CD4-positive, alpha-beta T cell (primary cell): Measurements from ENCODE around the gene CRCP. TPM values are rescaled to one million over a fixed set of nuclear protein-coding genes. Genes with fewer than 3 reads are reported as not detected.

Source experiments
- ATAC-seq: fragments of 200-7000 bp; cut with Tn5 transposase; one replicate; pipeline ENCODE4 v1.10.0; 2022; ENCODE audit warnings: mild to moderate bottlenecking; ENCODE audit not compliant: poor library complexity
- CTCF ChIA-PET: fragments of 350-600 bp; sonication (Branson Sonifier 250); formaldehyde crosslinking; loops from one replicate; lab custom pipeline; 2021; ENCODE audit warnings: antibody characterized with exemption, inconsistent platforms; lab: Charles Lee
- POLR2A ChIA-PET: fragments of 350-600 bp; sonication (Branson Sonifier 250); formaldehyde crosslinking; loops from one replicate; lab custom pipeline; 2021; ENCODE audit warnings: antibody characterized with exemption, inconsistent platforms; lab: Charles Lee
- DNase-seq, 14 experiments: peaks; one replicate each; pipeline ENCODE4 v3.0.0-alpha.2; 2013 to 2020; ENCODE audit warnings: mixed read lengths in 2 of 14
- H3K27ac ChIP-seq, 2 donors: one replicate each; pipeline versions ENCODE4 v1.5.1 to v1.7.0; 2013; ENCODE audit warnings: low read length in 2 of 2, low read depth in 1 of 2, mild to moderate bottlenecking in 1 of 2
- H3K27me3 ChIP-seq, 2 experiments: 1 replicate in 1 of 2; 2 replicates in 1 of 2; pipeline versions ENCODE4 v1.6.1 to v1.7.0; 2013; ENCODE audit warnings: low read length in 2 of 2, control low read depth in 1 of 2, mild to moderate bottlenecking in 1 of 2, moderate library complexity in 1 of 2; ENCODE audit not compliant: insufficient read depth in 2 of 2, control insufficient read depth in 1 of 2
- H3K36me3 ChIP-seq: one replicate; pipeline ENCODE4 v1.6.1; 2013; ENCODE audit warnings: low read length, control low read depth; ENCODE audit not compliant: insufficient read depth
- H3K4me1 ChIP-seq: one replicate; pipeline ENCODE4 v1.6.1; 2013; ENCODE audit warnings: low read length, control low read depth; ENCODE audit not compliant: insufficient read depth
- H3K4me3 ChIP-seq: one replicate; pipeline ENCODE4 v1.5.1; 2013; ENCODE audit warnings: mild to moderate bottlenecking, low read length, moderate library complexity
- H3K9me3 ChIP-seq, 2 experiments: 1 replicate in 1 of 2; 2 replicates in 1 of 2; pipeline versions ENCODE4 v1.6.1 to v1.7.0; 2013; ENCODE audit warnings: low read length in 2 of 2, mild to moderate bottlenecking in 2 of 2, control low read depth in 1 of 2, moderate library complexity in 1 of 2; ENCODE audit not compliant: control insufficient read depth in 1 of 2, insufficient read depth in 1 of 2
- H3K27ac Mint-ChIP-seq: one replicate; pipeline ENCODE4 v1.8.0; 2020; ENCODE audit warnings: mixed read lengths
- H3K27me3 Mint-ChIP-seq: one replicate; pipeline ENCODE4 v1.8.0; 2021; ENCODE audit warnings: mixed read lengths
- H3K36me3 Mint-ChIP-seq: one replicate; pipeline ENCODE4 v1.8.0; 2021; ENCODE audit warnings: low read depth, mixed read lengths
- H3K4me1 Mint-ChIP-seq: one replicate; pipeline ENCODE4 v1.8.0; 2021; ENCODE audit warnings: low read depth, mixed read lengths
- H3K4me3 Mint-ChIP-seq: one replicate; pipeline ENCODE4 v1.8.0; 2020; ENCODE audit warnings: mild to moderate bottlenecking, mixed read lengths
- H3K9me3 Mint-ChIP-seq: one replicate; pipeline ENCODE4 v1.8.0; 2020; ENCODE audit warnings: mixed read lengths
- CTCF ChIP-seq: fragments of 200-600 bp; IDR thresholded peaks from one replicate; pipeline ENCODE4 v1.8.0; 2022; ENCODE audit warnings: antibody characterized with exemption, mild to moderate bottlenecking
- intact Hi-C, 2 experiments: fragments of 100-400 bp; cut with DNase I in 1 of 2; cut with micrococcal nuclease in 1 of 2; formaldehyde crosslinking; loops; one replicate each; pipeline versions ENCODE4 v1.15.1 to v1.9.0; 2023 to 2025; cut with DNase I, micrococcal nuclease
- total RNA-seq, 174 experiments: library from RNA in 2 of 174; stranded (reverse) in 2 of 174; gene quantifications; one replicate each; pipeline ENCODE4 v1.2.3 and lab custom pipeline; 2021 to 2026

The CRCP gene
- total RNA-seq, 2 experiments from 2014 or later, result 29.2 to 29.4 TPM

- POLR2A ChIA-PET, result no interaction called here
- CTCF ChIA-PET, result interaction anchor here (0.6 kb wide), 1 partner anchor 1157 kb away, joined by 3 read pairs; no protein-coding TSS in a partner anchor
- TF ChIP-seq CTCF, result no peak
- H3K4me3 ChIP-seq, result no peak overlapping the region
- no peak overlapping the region for H3K4me3 Mint-ChIP-seq
- intact Hi-C loops, result no loop called here
- no peaks in the 10 kb centered on the region for H3K9me3 Mint-ChIP-seq
- H3K27me3 ChIP-seq, result no peaks in the 10 kb centered on the region
- no peak overlapping the region for H3K27ac Mint-ChIP-seq
- ATAC-seq, result no peak
- H3K36me3 ChIP-seq, result peaks cover 50% of the 10 kb centered on the region
- DNase-seq, result no peak
- H3K9me3 ChIP-seq, result peaks cover 7 to 22% of the 10 kb centered on the region in 2 experiments
- no peak overlapping the region for H3K27ac ChIP-seq
- no peaks in the 10 kb centered on the region for H3K4me1 ChIP-seq
- H3K36me3 Mint-ChIP-seq, result peaks cover 63% of the 10 kb centered on the region
- H3K4me1 Mint-ChIP-seq, result no peaks in the 10 kb centered on the region
- no peaks in the 10 kb centered on the region for H3K27me3 Mint-ChIP-seq
Measured at GRCh38 chr7:66157060-66157459, 42.4 kb downstream of the CRCP start.

DNA sequence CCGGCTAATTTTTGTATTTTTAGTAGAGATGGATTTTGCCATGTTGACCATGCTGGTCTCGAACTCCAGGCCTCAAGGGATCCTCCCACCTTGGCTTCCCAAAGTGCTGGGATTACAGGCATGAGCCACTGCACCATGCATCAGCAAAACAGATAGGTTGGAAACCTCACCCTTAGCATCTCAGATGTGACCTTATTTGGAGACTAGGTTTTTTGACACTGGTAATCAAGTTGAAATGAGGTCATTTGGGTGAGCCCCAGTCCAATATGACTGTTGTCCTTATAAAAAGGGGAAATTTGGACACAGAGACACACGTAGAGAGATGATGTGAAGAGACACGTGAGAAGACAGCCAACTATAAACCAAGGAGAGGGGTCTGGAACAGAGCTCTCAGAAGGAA lies 48.0 kb downstream of the CRCP start:
- Histone ChIP-seq H3K27me3 (no peaks in the 10 kb centered on the region), H3K27ac (no peak overlapping the region), H3K4me3 (no peak overlapping the region), H3K36me3 (peaks cover 3% of the 10 kb centered on the region), H3K9me3 (peaks cover 7 to 18% of the 10 kb centered on the region in 2 experiments), H3K4me1 (no peaks in the 10 kb centered on the region)
- CTCF ChIA-PET, result no interaction called here
- no peak overlapping the region for H3K27ac Mint-ChIP-seq
- H3K4me3 Mint-ChIP-seq, result no peak overlapping the region
- H3K36me3 Mint-ChIP-seq, result peaks cover 15% of the 10 kb centered on the region
- POLR2A ChIA-PET, result no interaction called here
- no peaks in the 10 kb centered on the region for H3K27me3 Mint-ChIP-seq
- DNase-seq, result no peak
- H3K9me3 Mint-ChIP-seq, result no peaks in the 10 kb centered on the region
- intact Hi-C loops, result no loop called here
- no peak for ATAC-seq
- no peaks in the 10 kb centered on the region for H3K4me1 Mint-ChIP-seq
- no peak for TF ChIP-seq CTCF

DNA sequence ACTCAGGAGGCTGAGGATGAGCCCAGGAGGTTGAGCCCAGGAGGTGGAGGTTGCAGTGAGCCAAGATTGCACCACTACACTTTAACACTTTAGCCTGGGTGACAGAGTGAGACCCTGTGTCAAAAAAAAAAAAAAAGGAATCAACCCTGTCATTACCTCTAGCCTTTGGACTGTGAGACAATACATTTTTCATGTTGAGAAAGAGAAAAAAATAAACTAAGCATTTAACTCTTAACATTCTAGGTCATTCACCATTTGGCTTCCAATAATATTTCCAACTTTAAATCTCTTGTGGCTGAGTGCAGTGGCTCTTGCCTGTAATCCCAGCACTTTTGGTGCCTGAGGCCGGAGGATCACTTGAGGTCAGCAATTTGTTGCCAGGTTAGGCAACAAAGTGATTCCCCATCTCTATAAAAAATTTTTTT lies 48.6 kb downstream of the CRCP start:
- no peaks in the 10 kb centered on the region for H3K36me3 ChIP-seq
- ATAC-seq (no peak), DNase-seq (no peak)
- H3K9me3 Mint-ChIP-seq, result no peaks in the 10 kb centered on the region
- no peak overlapping the region for H3K4me3 Mint-ChIP-seq
- H3K27me3 Mint-ChIP-seq, result no peaks in the 10 kb centered on the region
- H3K4me3 ChIP-seq, result no peak overlapping the region
- POLR2A ChIA-PET, result no interaction called here
- TF ChIP-seq CTCF, result no peak
- intact Hi-C loops, result no loop called here
- peaks cover 2 to 18% of the 10 kb centered on the region in 2 experiments for H3K9me3 ChIP-seq
- H3K4me1 Mint-ChIP-seq, result no peaks in the 10 kb centered on the region
- H3K27me3 ChIP-seq, result no peaks in the 10 kb centered on the region
- H3K4me1 ChIP-seq, result no peaks in the 10 kb centered on the region
- CTCF ChIA-PET, result interaction anchor here (0.6 kb wide), 1 partner anchor 34 kb away, joined by 3 read pairs; no protein-coding TSS in a partner anchor
- peaks cover 11% of the 10 kb centered on the region for H3K36me3 Mint-ChIP-seq
- H3K27ac Mint-ChIP-seq, result no peak overlapping the region
- no peak overlapping the region for H3K27ac ChIP-seq
